Measurements from ENCODE around the gene EIF4ENIF1. TPM values are rescaled to one million over a fixed set of nuclear protein-coding genes. Genes with fewer than 3 reads are reported as not detected.

Gene EIF4ENIF1
- polyA plus RNA-seq, 2 of the 4 experiments (the other 2 are of a cell fraction) = 10.3 to 15.5 TPM

- DNase-seq (ENCODE audit: low read depth in 1 of 2, low spot score in 1 of 2) (no peak), ATAC-seq (no peak), FAIRE-seq (no peak)
- TF ChIP-seq HOXA7 (CRISPR knock-in tag; IDR thresholded peaks at IDR 0.05) (no peak), MAX (IDR thresholded peaks at IDR 0.05) (no peak), RFX5 (IDR thresholded peaks at IDR 0.05) (no peak), BCL3 (IDR thresholded peaks at IDR 0.05) (no peak)
- no peak overlapping the region for H3K4me2 ChIP-seq
- no peak overlapping the region for H3K4me3 ChIP-seq
- no peak overlapping the region for H3K27ac ChIP-seq
- peaks cover 6% of the 10 kb centered on the region; the same call in 1 of the 3 replicates for H3K4me1 ChIP-seq
- H3K9me3 ChIP-seq = no peaks in the 10 kb centered on the region
- ChIA-PET CTCF (no interaction called here), POLR2A (no interaction called here)
- WGBS (ENCODE audit: missing lambda C conversion rate) = 93% methylated on average over 5 of the region's 5 CpGs
Measured at GRCh38 chr22:31533374-31533773, 43.7 kb upstream of the EIF4ENIF1 start.

- no peak for ATAC-seq
- DNase-seq (ENCODE audit: low read depth in 1 of 2, low spot score in 1 of 2) = no peak
- POLR2A ChIA-PET = no interaction called here
Measured at GRCh38 chr22:31532060-31532459, 42.4 kb upstream of the EIF4ENIF1 start.

GRCh38 chr22:31530823-31531195 is 41.2 kb upstream of the EIF4ENIF1 start:
- POLR2A ChIA-PET = no interaction called here
- CTCF ChIA-PET = interaction anchor here (1.4 kb wide), 1 partner anchor 10 kb away, joined by 4 read pairs; no protein-coding TSS in a partner anchor
- Histone ChIP-seq H3K4me2 (no peak overlapping the region), H3K9me3 (no peaks in the 10 kb centered on the region), H3K4me3 (no peak overlapping the region), H3K27ac (peak overlapping the region in 1 of 2 experiments; percentile 24; a peak in 1 of 6 replicates), H3K4me1 (peaks cover 6% of the 10 kb centered on the region; the same call in 1 of the 3 replicates)
- FAIRE-seq = no peak
- no peak for ATAC-seq
- TF ChIP-seq RNF2 (IDR thresholded peaks at IDR 0.05; ENCODE audit: borderline replicate concordance, low read depth) (no peak), MAFK (IDR thresholded peaks at IDR 0.05; ENCODE audit: partially characterized antibody) (peak; percentile 85)
- no peak for DNase-seq (ENCODE audit: low read depth in 1 of 2, low spot score in 1 of 2)
- WGBS (ENCODE audit: missing lambda C conversion rate) = 85% methylated on average over 3 of the region's 3 CpGs

More at GRCh38 chr22:31532060-31532459, 42.4 kb upstream of the EIF4ENIF1 start:
- FAIRE-seq = no peak
- WGBS (ENCODE audit: missing lambda C conversion rate) = 93% methylated on average over 1 of the region's 1 CpG
- no peak overlapping the region for H3K27ac ChIP-seq
- no peaks in the 10 kb centered on the region for H3K9me3 ChIP-seq
- H3K4me3 ChIP-seq = no peak overlapping the region
- peaks cover 6% of the 10 kb centered on the region; the same call in 1 of the 3 replicates for H3K4me1 ChIP-seq
- TF ChIP-seq HOXB13 (CRISPR knock-in tag; IDR thresholded peaks at IDR 0.05; ENCODE audit: low read depth) (no peak), RNF2 (IDR thresholded peaks at IDR 0.05; ENCODE audit: borderline replicate concordance, low read depth) (no peak), MAX (IDR thresholded peaks at IDR 0.05) (no peak), NFE2L2 (conservative IDR thresholded peaks at IDR 0.05; ENCODE audit: low read length) (no peak), FOSL2 (IDR thresholded peaks at IDR 0.05) (no peak), FOSL2 (CRISPR knock-in tag; IDR thresholded peaks at IDR 0.05) (no peak), RCOR1 (IDR thresholded peaks at IDR 0.05; ENCODE audit: low read depth, low read length) (no peak), ATOH8 (CRISPR knock-in tag; IDR thresholded peaks at IDR 0.05; ENCODE audit: low read depth) (no peak), CTCF (IDR thresholded peaks at IDR 0.05) (no peak), ESRRA (IDR thresholded peaks at IDR 0.05; ENCODE audit: borderline replicate concordance, low read length) (no peak), CBX2 (IDR thresholded peaks at IDR 0.05; ENCODE audit: borderline replicate concordance, low read depth) (no peak), EHF (CRISPR knock-in tag; IDR thresholded peaks at IDR 0.05) (no peak)
- no peak overlapping the region for H3K4me2 ChIP-seq
- CTCF ChIA-PET = no interaction called here

Measured in A549 (cell line).